ENCODE results near the gene FILIP1L. TPM values are rescaled to one million over a fixed set of nuclear protein-coding genes. Genes with fewer than 3 reads are reported as not detected.

Gene FILIP1L
- total RNA-seq, 1 donor, result 15.2 TPM

DNA sequence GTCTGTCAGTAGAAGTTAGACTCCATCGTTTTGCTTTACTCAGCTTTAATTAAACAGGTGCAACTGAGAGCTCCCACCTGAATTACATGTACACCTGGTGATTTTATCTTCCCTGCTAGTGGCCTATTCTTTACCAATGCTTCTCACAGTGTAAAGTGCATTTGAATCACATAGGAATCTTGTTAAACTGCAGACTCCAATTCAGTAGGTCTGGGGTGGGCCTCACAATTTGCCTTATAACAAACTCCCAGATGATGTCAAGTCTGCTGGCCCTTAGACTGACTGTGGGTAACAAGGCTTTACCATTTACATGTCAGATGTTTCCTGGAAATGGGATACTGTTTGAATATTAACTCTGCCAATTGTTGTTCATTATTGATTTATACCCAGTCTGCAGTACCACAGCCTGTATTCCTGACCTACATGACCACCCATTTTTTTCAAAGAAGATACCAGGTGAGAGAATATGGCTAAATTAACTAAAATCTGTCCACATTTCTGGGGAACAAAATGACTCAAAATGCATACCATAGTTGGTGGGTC is 259.5 kb downstream of the FILIP1L start:
- TF ChIP-seq, protein P1, sequence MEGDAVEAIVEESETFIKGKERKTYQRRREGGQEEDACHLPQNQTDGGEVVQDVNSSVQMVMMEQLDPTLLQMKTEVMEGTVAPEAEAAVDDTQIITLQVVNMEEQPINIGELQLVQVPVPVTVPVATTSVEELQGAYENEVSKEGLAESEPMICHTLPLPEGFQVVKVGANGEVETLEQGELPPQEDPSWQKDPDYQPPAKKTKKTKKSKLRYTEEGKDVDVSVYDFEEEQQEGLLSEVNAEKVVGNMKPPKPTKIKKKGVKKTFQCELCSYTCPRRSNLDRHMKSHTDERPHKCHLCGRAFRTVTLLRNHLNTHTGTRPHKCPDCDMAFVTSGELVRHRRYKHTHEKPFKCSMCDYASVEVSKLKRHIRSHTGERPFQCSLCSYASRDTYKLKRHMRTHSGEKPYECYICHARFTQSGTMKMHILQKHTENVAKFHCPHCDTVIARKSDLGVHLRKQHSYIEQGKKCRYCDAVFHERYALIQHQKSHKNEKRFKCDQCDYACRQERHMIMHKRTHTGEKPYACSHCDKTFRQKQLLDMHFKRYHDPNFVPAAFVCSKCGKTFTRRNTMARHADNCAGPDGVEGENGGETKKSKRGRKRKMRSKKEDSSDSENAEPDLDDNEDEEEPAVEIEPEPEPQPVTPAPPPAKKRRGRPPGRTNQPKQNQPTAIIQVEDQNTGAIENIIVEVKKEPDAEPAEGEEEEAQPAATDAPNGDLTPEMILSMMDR (IDR thresholded peaks at IDR 0.05; ENCODE audit: insufficient read depth, low read length), result no peak
- DNase-seq (ENCODE audit: low read depth), result no peak
- H3K4me3 ChIP-seq (ENCODE audit: low read depth, low read length), result no peak overlapping the region

GRCh38 chr3:99852851-99853250 is 261.4 kb downstream of the FILIP1L start:
- DNase-seq (ENCODE audit: low read depth), result no peak
- no peak overlapping the region for H3K4me3 ChIP-seq (ENCODE audit: low read depth, low read length)
- TF ChIP-seq, protein P1 (IDR thresholded peaks at IDR 0.05; ENCODE audit: insufficient read depth, low read length), result no peak

DNA sequence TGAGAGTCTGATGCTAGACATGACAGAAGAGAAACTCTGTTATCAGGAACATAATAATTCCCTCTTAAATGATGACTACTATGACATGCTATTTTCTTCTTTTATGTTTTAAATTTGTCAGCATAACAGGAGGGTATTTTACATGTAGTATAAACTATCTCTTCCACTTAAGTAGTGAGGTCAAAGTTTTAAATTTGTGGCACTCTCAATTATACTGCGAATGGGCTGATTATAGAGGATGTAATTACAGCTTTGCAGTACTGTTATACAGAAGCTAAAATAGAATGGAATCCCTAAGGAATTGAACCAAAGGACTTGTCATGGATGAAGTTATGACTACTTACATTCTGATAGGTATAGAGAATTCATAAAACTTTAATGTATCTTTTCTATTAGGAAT is 262.3 kb downstream of the FILIP1L start:
- TF ChIP-seq, protein P1 (IDR thresholded peaks at IDR 0.05; ENCODE audit: insufficient read depth, low read length), result no peak
- DNase-seq (ENCODE audit: low read depth), result no peak
- H3K4me3 ChIP-seq (ENCODE audit: low read depth, low read length), result no peak overlapping the region

DNA sequence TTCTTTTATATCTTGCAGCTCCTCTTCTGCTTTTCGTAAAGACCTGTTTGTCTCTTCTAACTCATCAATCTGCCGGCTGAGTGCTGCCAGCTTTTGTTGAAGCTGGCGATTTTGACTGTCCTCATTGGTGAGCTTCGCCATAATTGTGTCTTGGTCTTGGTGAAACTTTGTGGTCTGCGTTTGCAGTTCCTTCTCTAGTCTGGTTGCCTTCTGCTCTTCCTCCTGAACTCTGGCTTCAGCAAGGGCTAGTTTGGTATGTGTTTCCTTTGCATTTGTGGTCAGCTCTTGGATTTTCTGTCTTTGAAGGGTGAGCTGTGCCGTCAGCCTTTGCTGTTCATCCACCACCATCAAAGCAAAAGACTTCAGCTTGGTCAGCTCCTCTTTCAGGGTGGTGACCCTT is 263.7 kb downstream of the FILIP1L start:
- DNase-seq (ENCODE audit: low read depth), result no peak
- TF ChIP-seq, protein P1 (IDR thresholded peaks at IDR 0.05; ENCODE audit: insufficient read depth, low read length), result no peak
- H3K4me3 ChIP-seq (ENCODE audit: low read depth, low read length), result no peak overlapping the region

DNA sequence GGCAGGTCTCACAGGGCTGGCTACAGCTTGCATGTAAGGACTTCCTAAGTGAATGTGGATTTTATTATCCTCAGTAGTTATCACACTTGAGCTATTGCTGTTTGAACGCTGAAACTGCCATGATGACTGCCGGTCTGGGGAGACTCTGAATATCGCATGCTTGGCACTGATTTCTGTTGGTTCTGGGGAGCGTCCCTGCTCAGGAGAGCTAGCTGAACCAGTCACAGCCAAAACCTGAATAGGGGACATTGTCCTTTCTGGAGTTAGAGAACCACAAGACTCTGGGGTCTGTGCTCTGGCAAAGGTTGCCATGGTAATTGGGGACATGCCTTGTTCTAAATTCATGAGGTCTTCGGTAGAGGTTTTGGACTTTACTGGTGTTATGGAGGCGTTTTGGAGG is 265.9 kb downstream of the FILIP1L start:
- no peak for DNase-seq (ENCODE audit: low read depth)

DNA sequence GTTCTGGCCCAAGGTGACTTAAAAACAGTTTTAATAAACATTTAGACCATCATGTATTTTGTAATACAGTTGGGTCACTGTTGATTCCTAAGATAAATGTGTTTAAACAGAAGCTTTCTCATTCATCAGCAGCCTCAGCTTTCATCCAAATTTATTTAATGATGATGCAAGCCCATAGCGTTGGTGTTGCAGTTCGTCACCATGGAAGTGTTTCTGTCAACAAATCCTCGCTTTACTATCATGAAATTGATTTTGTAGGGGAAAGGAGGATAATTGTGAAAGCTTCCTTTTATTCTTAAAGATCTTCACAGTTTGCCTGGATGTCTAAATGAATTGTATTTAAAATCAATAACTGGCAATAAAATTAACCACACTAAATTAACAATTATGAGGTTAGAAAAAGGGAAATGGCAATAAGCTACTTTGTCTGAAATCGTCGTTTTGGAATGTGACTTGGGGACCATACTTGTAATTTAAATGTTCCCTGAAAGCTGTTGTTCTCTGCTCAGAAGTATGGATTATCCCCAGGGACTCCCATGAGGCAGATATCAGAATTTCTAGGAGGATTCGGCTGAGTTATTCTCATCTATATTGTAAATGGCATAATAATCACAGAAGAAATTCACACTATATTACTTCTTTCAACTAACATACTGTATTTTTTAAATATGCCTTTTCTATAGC is 267.7 kb downstream of the FILIP1L start:
- DNase-seq (ENCODE audit: low read depth), result peak; percentile 72
- no peak overlapping the region for H3K4me3 ChIP-seq (ENCODE audit: low read depth, low read length)
- TF ChIP-seq, protein P1 (IDR thresholded peaks at IDR 0.05; ENCODE audit: insufficient read depth, low read length), result no peak

More for the DNA sequence above, 265.9 kb downstream of the FILIP1L start:
- H3K4me3 ChIP-seq (ENCODE audit: low read depth, low read length), result no peak overlapping the region
- TF ChIP-seq, protein P1 (IDR thresholded peaks at IDR 0.05; ENCODE audit: insufficient read depth, low read length), result no peak

Measured in fibroblast of the aortic adventitia (primary cell).